Vagina (tissue), 2 donors: ENCODE measurements around the gene ADAMTSL3. TPM values are rescaled to one million over a fixed set of nuclear protein-coding genes. Genes with fewer than 3 reads are reported as not detected.

ENCODE experiments used
- DNase-seq, 2 donors: peaks; one replicate each; pipeline ENCODE4 v3.0.0-alpha.2; 2017; ENCODE audit errors: extremely low spot score in 2 of 2
- H3K27ac ChIP-seq: fragments of 200-600 bp; sonication (generic); one replicate; pipeline ENCODE4 v1.5.1; 2019
- H3K27me3 ChIP-seq: fragments of 200-600 bp; sonication (generic); one replicate; pipeline ENCODE4 v1.5.1; 2019
- H3K36me3 ChIP-seq, 2 donors: fragments of 200-600 bp; sonication (generic); one replicate each; pipeline ENCODE4 v1.5.1; 2017 to 2019
- H3K4me1 ChIP-seq: fragments of 200-600 bp; sonication (generic); one replicate; pipeline ENCODE4 v1.5.1; 2019
- H3K4me3 ChIP-seq, 2 donors: fragments of 200-600 bp; sonication (generic); 1 replicate in 1 of 2; 2 replicates in 1 of 2; pipeline ENCODE4 v1.5.1; 2016 to 2019
- H3K9me3 ChIP-seq: fragments of 200-600 bp; sonication (generic); one replicate; pipeline ENCODE4 v1.5.1; 2019
- CTCF ChIP-seq, 3 experiments: fragments of 450-650 bp in 2 of 3; fragments of 200-600 bp in 1 of 3; sonication (generic) in 1 of 3; IDR thresholded peaks; one replicate each; pipeline ENCODE4 v1.5.1; 2017 to 2019; ENCODE audit warnings: antibody characterized with exemption in 3 of 3, mild to moderate bottlenecking in 2 of 3, moderate library complexity in 2 of 3
- POLR2A ChIP-seq, 2 donors: fragments of 450-650 bp; IDR thresholded peaks; one replicate each; pipeline ENCODE4 v1.6.1; 2017; ENCODE audit warnings: antibody characterized with exemption in 2 of 2, mild to moderate bottlenecking in 2 of 2, moderate library complexity in 2 of 2
- POLR2AphosphoS5 ChIP-seq, 2 donors: sonication (generic); formaldehyde crosslinking; IDR thresholded peaks; one replicate each; pipeline ENCODE4 v1.9.0; 2017; ENCODE audit warnings: antibody characterized with exemption in 2 of 2, mild to moderate bottlenecking in 2 of 2, low read depth in 1 of 2; ENCODE audit not compliant: insufficient read depth in 1 of 2
- intact Hi-C: fragments of 100-400 bp; cut with DNase I; formaldehyde crosslinking; loops from one replicate; pipeline ENCODE4 v1.15.1; 2023
- total RNA-seq: library from RNA; depleted of rRNA; stranded (reverse); fragments of >200 nt; gene quantifications from one replicate; pipeline ENCODE4 v1.2.3, GENCODE V29; 2016

The ADAMTSL3 gene
- total RNA-seq, 1 donor from 2014 or later = 4.2 TPM

GRCh38 chr15:83838763-83839162, 184.8 kb downstream of the ADAMTSL3 start:
- TF ChIP-seq POLR2A (IDR thresholded peaks at IDR 0.05) (no peak), POLR2AphosphoS5 (IDR thresholded peaks at IDR 0.05; ENCODE audit: insufficient read depth in 1 of 2, low read depth in 1 of 2) (no peak), CTCF (IDR thresholded peaks at IDR 0.05) (no peak)
- DNase-seq = no peak
- no peaks in the 10 kb centered on the region for H3K9me3 ChIP-seq
- H3K4me1 ChIP-seq = no peaks in the 10 kb centered on the region
- H3K27me3 ChIP-seq = no peaks in the 10 kb centered on the region
- no peaks in the 10 kb centered on the region for H3K36me3 ChIP-seq
- no peak overlapping the region for H3K27ac ChIP-seq
- no peak overlapping the region for H3K4me3 ChIP-seq
- intact Hi-C loops = no loop called here

- H3K4me1 ChIP-seq = peaks cover 23% of the 10 kb centered on the region
- intact Hi-C loops = no loop called here
- H3K4me3 ChIP-seq = no peak overlapping the region
- H3K36me3 ChIP-seq = no peaks in the 10 kb centered on the region
- no peak overlapping the region for H3K27ac ChIP-seq
- no peaks in the 10 kb centered on the region for H3K9me3 ChIP-seq
- peak in 1 of 2 donors; percentile 54 for DNase-seq
- TF ChIP-seq CTCF (IDR thresholded peaks at IDR 0.05) (no peak), POLR2A (IDR thresholded peaks at IDR 0.05) (no peak), POLR2AphosphoS5 (IDR thresholded peaks at IDR 0.05; ENCODE audit: insufficient read depth in 1 of 2, low read depth in 1 of 2) (no peak)
- H3K27me3 ChIP-seq = no peaks in the 10 kb centered on the region
These were observed 188.4 kb downstream of the ADAMTSL3 start for GRCh38 chr15:83842281-83842680.

GRCh38 chr15:83843471-83843871, 189.5 kb downstream of the ADAMTSL3 start:
- DNase-seq = peak in 1 of 2 donors; percentile 74
- intact Hi-C loops = no loop called here
- Histone ChIP-seq H3K4me3 (no peak overlapping the region), H3K27me3 (no peaks in the 10 kb centered on the region), H3K9me3 (no peaks in the 10 kb centered on the region), H3K36me3 (no peaks in the 10 kb centered on the region), H3K27ac (no peak overlapping the region), H3K4me1 (peaks cover 27% of the 10 kb centered on the region)
- no peak for TF ChIP-seq POLR2AphosphoS5 (IDR thresholded peaks at IDR 0.05; ENCODE audit: insufficient read depth in 1 of 2, low read depth in 1 of 2)
- no peak for TF ChIP-seq POLR2A (IDR thresholded peaks at IDR 0.05)
- no peak for TF ChIP-seq CTCF (IDR thresholded peaks at IDR 0.05)

GRCh38 chr15:83844742-83845141, 190.8 kb downstream of the ADAMTSL3 start:
- H3K4me1 ChIP-seq = peaks cover 27% of the 10 kb centered on the region

More at GRCh38 chr15:83844742-83845141, 190.8 kb downstream of the ADAMTSL3 start:
- Histone ChIP-seq H3K27ac (no peak overlapping the region), H3K4me3 (no peak overlapping the region), H3K27me3 (no peaks in the 10 kb centered on the region), H3K36me3 (no peaks in the 10 kb centered on the region), H3K9me3 (no peaks in the 10 kb centered on the region)
- intact Hi-C loops = no loop called here
- TF ChIP-seq POLR2A (IDR thresholded peaks at IDR 0.05) (no peak), CTCF (IDR thresholded peaks at IDR 0.05) (no peak), POLR2AphosphoS5 (IDR thresholded peaks at IDR 0.05; ENCODE audit: insufficient read depth in 1 of 2, low read depth in 1 of 2) (no peak)
- DNase-seq = peak in 1 of 2 donors; percentile 77
